22Rv1 (cell line): ENCODE measurements around the gene SLC25A22.

Experiments
- ZFX ChIP-seq: fragments of 450-650 bp; IDR thresholded peaks from 2 replicates; pipeline ENCODE4 v1.6.1; 2017; ENCODE audit warnings: antibody characterized with exemption, borderline replicate concordance
- TF ChIP-seq, protein P1 (sequence below): fragments of 450-650 bp; IDR thresholded peaks from 2 replicates; pipeline ENCODE4 v1.5.1; 2017; ENCODE audit warnings: mild to moderate bottlenecking

DNA sequence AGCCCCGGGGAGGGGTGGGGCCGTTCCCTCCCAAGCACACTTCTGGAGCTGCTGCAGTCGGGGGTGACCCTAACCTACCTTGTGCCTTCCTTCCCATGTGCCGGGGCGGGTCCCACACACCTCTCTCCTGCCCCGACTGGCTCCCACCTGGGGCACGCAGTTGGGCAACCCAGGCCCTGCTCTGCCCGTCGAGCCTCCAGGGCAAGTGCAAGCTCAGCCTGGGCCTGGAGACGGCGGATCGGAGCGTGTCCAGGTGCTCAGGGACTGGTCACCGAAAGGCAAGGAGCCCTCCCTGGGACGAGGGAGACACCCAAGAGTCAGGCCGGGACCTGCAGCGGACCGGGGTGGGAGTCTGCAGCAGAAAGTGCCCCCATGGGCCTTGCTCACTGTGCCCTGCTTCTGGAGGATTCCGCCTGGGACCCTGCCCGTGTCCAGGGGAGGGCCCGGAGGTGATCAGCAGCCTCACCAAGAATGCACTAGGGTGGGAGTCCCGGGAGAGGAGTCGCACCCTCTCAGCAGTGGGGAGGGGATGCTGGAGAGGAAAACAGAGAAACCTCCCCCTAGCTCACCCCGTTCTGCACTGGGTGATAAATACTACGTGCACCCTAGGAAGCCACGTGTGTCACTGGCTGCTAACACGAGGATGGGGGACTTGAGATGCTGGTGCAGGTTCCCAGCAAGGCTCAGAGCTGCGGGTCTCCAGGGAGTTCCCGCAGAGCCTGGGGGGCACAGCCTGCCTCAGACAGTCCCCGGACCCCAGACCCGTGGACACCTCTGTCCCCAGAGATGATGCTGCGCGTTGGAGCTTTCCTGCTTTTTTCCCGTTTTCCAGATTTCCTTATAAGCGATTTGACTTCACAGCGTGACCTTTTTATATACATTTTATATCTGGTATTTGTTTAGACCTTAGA is 15.6 kb downstream of the SLC25A22 start:
- TF ChIP-seq, protein P1, sequence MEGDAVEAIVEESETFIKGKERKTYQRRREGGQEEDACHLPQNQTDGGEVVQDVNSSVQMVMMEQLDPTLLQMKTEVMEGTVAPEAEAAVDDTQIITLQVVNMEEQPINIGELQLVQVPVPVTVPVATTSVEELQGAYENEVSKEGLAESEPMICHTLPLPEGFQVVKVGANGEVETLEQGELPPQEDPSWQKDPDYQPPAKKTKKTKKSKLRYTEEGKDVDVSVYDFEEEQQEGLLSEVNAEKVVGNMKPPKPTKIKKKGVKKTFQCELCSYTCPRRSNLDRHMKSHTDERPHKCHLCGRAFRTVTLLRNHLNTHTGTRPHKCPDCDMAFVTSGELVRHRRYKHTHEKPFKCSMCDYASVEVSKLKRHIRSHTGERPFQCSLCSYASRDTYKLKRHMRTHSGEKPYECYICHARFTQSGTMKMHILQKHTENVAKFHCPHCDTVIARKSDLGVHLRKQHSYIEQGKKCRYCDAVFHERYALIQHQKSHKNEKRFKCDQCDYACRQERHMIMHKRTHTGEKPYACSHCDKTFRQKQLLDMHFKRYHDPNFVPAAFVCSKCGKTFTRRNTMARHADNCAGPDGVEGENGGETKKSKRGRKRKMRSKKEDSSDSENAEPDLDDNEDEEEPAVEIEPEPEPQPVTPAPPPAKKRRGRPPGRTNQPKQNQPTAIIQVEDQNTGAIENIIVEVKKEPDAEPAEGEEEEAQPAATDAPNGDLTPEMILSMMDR = no peak
- TF ChIP-seq ZFX = no peak
